ENCODE measurements around the gene ADAMTSL4.
"Not testable (repeated sequence)": the region's sequence is repeated elsewhere in the genome, so short reads cannot be mapped to it uniquely, and the experiment has no call there.

Gene ADAMTSL4

DNA sequence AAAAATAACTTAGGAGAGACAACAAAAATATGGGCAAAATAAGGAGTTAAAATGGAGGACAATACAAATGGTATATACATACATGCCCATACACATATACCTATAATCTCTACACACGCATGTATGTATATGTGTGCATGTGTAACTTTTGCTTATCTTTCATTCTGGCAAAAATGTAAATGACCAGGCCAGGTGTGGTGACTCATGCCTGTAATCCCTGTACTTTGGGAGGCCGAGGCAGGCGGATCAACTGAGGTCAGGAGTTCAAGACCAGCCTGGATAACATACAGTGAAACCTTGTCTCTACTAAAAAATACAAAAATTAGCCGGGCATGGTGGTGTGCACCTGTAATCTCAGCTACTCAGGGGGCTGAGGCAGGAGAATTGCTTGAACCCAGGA lies 49.1 kb downstream of the ADAMTSL4 start:
- not testable (repeated sequence) for DNase-seq

DNA sequence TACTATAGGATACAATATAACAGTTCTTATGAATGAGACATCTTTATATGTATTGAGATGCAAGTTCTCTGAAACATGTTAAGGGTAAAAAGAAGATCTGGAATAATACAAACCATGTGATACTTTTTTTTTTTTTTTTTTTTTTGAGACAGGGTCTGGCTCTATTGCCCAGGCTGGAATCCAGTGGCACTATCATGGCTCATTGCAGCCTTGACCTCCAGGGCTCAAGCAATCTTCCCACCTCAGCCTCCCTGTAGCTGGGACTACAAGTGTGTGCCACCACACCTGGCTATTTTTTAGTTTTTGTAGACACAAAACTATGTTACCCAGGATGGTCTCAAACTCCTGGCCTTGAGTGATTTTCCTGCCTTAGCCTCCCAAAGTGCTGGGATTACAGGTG lies 52.3 kb downstream of the ADAMTSL4 start:
- DNase-seq: no peak

GRCh38 chr1:150602372-150602771 lies 53.2 kb downstream of the ADAMTSL4 start:
- DNase-seq: not testable (repeated sequence)

DNA sequence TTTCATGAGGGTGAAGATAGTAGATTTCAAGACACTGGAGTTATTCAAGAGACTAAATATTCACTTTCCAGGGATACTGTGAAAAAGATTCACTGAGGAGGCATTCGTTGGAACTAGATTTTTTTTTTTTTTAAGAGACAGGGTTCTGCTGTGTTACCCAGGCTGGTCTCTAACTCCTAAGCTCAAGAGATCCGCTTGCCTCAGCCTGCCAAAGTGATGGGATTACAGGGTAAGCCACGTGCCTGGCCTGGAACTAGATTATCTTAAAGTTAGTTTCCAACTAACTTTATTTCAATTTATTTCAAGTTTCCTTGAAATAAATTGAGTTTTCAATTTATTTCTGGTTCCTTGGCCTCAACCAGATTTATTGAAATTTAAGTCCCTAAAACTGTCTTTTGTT lies 54.5 kb downstream of the ADAMTSL4 start:
- no peak for DNase-seq

DNA sequence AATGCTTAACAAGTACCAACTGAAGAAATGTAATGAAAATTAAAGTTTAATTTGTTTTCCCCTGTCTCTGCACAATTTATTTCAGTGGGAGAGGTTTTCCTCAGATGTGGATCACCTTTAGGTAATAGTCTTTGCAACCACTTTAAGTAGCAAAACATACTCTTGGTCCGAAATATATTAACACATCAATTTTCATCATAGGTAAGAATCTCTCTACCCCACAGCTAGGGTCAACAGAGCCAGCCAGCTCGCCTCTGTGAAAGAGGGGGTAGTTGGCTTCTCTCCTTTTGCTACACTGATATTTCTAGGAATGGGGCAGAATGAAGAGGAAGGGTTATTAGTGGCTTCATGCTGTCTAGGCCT lies 55.0 kb downstream of the ADAMTSL4 start:
- DNase-seq: no peak

GRCh38 chr1:150605451-150605731 lies 56.2 kb downstream of the ADAMTSL4 start:
- DNase-seq: not testable (repeated sequence)

DNA sequence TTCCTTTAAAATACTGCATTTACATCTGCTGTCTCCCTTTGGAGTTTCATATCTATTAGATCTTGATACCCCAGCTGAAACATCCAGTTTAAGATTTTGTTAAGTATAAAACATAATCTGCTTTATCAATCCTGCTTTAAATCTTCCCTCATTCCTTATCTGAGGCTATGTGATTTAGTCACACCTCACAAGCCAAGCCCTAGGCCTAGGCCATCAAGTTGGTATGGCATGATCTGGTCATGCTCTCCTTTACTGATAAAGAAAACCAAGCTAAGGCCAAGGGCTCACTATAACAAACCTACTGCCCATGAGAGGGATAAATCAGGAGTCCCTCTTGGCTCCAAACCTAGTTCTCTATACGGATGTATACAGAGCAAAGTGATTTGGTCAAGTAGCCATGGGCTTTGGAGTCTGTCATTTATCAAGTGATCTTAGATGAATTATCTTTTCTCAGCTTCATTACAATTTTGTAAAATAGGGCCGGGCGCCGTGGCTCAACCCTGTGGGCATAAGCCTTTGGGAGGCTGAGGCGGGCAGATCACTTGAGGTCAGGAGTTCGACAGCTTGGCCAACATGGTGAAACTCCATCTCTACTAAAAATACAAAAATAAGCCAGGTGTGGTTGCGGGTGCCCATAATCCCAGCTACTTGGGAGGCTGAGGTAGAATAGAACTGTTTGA lies 57.4 kb downstream of the ADAMTSL4 start:
- DNase-seq: no peak

GRCh38 chr1:150609732-150610131 lies 60.5 kb downstream of the ADAMTSL4 start:
- DNase-seq: no peak

All from stimulated activated CD4-positive, alpha-beta T cell treated with anti-CD3 and anti-CD28 coated beads, Interleukin-15, amount 100 ng/mL, for 24 hours (primary cell).